GM18520 (cell line): ENCODE results near the gene CDC42BPG.

Experiments used
- ATAC-seq: cut with Tn5 transposase; IDR thresholded peaks from one replicate; pipeline ENCODE4 v1.9.1; 2021; ENCODE audit not compliant: unreplicated experiment

The CDC42BPG gene

DNA sequence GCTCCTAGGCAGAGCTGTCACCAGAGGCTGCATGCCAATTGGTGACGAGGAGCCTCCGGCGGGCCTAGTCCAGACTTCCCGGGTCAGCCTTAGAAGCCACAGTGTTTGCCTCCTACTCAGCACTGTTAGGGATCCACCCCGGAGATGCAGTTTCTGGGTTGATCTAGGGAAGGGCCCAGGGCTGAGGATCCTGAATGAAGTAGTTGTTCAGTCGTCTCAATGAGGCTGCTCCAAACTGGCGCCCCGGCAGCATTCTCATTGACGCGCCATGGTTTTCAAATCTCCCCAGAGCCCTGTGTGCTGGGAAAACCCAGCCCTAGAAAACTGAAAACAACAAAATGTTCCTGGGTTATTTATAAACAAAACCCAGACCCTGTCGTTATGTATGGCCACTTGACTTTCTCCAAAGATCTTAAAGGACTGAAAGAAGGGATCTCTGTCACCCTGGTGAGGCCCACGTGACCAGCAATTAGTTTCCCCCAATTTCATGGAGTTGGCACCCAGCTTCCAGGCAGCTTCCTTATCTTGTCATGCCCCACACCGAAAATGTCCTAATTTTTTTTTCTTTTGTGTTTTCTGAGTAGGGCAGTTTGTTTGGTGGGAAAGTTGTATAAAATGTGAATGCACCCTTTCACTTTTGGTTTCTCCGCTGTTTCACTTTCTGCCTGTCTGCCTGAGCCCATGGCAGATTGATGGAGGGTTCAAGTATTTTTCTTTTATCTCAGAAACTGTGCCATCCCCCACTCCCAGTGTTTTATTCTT lies 36.0 kb upstream of the CDC42BPG start:
- no peak for ATAC-seq

DNA sequence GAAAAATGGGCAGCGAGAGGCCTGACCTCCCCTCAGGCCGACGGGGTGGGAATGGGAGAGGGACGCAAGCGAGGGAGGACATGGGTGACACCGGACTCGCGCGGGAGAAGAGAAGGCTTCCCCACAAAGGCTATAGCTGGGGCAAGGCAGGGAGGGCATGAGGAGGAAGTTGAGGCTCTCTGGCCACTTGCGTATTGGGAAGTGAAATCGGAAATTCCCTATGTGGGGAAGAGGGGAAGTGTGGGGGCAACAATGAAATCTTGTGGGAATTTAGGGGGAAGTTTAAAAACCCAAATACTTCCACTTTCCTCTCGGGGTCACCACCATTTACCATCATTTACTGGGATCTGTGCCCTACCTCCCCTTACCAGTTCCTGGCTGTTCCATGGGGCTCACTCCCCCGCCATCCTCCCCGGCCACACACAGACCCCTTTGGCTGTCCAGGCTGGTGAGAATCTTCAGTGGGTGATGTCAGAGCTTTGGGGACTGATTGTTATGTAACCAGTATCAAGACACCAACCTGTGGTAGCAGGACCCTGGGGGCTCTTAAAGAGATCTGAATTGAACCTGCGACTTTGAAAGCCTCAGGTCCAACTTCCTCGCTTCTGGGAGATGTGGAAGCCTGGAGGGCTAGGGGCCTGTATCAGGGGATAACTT lies 34.9 kb upstream of the CDC42BPG start:
- no peak for ATAC-seq

DNA sequence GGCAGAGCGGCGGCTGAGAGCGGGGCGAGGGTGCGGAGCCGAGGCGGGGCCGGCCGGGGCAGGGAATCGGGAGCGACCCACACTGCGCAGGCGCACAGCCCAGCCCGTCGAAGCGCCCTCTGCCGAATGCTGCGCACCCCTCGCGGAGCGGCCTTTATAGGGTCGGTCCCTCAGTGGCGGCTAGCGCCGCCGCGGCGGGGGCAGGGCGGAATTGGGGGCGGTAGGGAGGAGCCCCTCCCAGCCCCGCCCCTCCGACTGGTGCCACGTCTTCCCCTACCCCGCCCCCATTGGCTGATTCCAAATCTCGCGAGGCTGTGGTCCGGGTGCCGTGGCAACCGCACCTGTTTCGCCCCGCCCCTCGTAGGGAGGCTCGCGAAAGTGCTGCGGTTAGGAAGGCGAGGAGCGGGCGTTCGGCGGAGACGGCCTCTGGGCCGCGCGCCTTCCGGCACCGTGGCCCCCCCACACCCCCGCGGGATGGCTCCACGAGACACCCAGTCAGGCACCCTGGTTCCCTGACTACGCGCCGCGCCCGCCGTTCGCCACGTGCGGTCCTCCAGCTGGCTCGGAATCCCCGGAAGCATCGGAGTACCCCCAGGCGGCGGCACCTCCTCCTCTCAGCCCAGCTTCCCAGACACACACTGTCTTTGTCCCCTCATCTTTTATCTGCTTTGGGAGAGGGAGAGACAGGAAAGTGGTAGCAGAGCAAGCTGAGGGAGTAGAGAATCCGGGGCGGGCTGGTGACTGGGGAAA lies 34.2 kb upstream of the CDC42BPG start, which contains the start of gene EHD1:
Gene EHD1, minus strand, starts transcription at position 128 of the 750 bp plus-strand sequence. CDS start 157 bp downstream, outside the sequence.
- peak; percentile 66 for ATAC-seq

DNA sequence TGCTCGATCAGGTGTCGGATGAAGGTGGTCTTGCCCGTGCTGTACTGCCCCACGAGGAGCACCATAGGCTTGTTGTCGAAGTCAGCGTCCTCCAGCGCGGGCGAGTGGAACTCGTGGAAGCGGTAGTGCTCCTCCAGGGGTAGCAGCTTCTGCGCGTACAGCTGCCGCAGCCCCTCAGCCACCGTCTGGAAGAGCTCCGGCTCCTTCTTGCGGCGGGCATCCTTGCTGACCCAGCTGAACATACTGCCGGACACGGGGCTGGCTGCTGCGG lies 33.7 kb upstream of the CDC42BPG start:
- ATAC-seq, result no peak

DNA sequence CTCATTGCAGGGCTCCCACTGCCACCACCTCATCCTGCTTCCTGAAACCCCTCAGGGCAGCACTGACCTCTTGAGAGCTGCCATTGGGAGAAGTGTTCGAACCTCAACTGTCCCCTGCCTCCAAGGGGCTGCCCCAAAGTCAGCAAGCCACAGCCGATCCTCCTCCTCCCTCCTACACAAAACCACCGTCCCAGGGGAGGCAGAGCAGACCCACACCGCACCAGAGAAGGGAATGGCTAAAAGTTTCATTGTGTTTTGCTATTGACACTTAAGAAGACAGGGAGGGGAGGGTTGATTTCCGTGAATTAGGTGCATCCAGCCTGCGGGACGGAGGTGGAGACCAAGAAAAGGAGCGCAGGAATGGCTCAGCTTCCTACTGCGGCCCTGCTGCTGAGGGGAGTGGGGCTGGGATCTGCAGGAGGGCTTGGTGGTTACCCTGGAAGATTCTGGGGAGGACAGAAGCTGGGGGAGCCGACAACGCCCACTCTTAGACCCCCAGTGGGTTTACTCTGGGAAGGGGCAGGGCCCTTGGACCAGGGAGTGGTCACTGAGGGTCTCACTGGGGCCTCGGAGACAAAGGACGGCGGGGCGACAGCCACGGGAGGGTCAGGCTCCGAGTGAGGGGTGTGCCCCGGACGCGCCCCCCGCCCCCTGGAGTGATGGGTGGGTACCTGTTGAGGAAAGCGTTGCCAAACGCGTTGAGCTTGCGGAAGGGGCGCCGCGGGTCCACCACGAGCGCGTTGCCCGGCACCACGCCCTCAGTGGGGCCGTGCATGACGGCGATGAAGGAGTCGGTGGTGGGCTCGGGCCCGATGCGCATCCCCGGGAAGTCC lies 33.2 kb upstream of the CDC42BPG start:
- ATAC-seq, result no peak

DNA sequence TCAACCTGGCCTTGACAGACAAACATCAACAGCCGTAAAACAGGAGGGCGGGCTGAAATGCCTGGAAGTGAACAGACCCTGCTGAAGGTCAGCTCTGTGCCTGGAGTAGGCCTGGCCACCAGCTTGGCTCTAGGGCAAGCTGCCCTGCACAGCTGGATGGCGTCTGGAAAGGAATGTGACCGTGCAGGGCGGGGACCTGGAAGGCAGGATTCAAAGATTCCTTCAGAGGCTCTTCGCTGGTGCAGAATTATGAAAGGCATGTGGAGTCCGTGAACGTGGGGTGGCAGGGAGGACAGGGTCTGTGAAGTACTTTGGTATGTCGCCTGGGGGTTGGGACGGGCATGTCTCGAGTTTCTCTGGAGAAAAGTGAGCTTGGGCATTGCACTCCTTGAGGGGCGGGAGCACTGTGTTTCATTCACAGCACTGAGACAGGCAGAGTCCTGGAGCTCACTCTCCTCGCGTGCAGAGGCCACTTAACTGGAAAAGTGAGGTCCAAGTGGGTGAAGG lies 32.4 kb upstream of the CDC42BPG start:
- ATAC-seq, result no peak

DNA sequence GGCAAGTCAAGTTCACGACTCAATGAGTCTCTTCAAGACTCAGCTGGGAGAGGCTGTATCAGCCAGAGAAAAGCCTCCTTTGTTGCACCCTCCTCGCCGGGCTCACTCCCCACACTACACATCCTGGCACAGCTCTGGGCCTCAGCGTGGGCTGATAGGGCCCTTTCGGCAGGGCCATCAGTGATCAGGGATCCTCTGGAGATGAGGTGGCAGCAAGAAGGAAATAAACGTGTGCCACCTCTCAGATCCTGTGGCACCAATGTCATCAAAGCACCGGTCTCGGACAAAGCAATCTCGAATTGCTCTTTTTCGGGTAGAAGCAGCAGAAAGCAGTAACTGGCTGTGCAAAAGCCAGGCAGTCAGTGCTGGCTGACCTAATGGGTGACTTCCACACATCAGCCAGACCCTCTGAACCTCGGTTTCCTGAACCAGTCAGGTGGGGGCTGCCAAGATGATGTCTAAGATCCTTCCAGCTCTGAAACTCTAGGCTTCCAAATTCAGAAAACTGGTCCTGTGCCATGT lies 31.8 kb upstream of the CDC42BPG start:
- ATAC-seq, result no peak

DNA sequence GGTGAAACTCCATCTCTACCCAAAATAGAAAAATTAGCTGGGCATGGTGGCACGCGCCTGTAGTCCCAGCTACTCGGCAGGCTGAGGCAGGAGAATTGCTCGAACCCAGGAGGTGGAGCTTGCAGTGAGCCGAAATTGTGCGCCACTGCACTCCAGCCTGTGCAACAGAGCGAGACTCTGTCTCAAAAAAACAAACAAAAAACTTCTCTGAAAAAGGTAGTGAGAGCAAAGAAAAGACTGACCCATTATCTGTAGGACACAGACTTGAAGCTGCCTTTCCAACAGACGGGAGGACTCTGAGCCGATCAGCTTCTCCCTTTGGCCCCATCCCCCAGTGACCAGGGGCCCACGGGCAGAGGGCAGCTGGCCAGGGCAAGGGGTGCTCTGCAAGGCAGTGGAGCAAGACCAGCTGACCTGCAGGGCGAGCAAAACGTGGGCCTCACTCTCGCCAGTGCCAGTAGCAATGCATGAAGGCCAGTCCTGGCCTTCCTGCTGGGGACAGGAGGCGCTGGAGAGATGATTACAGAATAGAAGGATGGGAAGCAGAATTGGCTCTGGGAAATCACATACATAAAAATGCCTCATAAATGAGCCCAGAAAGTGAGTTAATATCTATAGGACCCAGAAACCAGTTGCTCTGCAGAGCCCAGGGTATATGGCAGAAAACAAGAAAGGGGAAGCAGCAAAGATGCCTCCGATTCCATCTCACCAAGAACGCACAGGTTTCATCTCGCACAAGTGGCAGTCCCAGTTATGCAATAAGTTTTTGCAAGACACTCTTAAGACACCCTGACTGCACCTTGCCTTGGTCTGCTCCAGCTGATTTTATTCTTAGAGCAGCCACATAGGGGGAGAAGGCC lies 31.1 kb upstream of the CDC42BPG start:
- ATAC-seq, result no peak

DNA sequence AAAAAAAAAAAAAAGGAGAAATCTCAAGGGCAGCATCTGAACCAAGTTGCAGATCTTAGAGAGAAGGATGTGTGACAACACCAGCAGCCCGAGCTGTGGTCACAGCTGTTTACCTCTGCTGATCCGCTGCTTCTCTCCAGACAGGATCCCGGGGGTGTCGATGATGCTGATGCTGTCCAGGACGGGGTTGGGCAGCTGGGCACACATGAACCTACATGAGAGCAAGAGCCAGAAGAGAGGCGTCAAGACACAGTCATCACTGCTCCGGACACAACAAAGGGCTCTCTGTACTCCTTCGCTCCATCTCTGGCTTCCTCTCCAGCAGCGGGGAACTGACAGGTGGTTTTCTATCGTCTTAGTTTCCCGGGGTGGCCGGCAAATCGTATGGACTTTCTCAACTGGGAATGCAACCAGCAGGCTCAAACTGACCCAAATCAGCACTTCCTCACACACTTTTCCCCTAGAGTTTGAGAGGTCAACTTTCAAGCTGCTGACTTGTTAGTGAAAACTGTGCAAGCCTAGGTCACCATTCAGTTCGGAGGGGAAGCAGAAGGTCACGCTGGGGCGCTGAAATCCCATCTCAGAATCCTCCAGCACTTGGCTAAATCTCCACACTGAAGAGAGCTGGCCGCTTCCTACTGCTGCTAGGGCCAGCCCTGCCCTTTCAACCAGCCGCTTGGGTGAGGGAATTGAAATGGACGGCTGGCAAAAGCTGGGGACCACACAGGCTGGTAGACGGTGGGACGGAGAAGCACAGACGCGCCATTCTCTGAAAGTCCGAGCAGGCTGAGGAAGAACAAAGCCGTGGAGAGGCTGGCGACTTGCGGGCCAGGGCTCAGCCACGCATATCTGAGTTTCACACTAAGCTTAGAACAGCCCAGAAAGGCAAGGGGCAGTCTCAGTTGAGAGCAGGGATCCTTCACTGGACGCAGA lies 30.1 kb upstream of the CDC42BPG start:
- no peak for ATAC-seq

DNA sequence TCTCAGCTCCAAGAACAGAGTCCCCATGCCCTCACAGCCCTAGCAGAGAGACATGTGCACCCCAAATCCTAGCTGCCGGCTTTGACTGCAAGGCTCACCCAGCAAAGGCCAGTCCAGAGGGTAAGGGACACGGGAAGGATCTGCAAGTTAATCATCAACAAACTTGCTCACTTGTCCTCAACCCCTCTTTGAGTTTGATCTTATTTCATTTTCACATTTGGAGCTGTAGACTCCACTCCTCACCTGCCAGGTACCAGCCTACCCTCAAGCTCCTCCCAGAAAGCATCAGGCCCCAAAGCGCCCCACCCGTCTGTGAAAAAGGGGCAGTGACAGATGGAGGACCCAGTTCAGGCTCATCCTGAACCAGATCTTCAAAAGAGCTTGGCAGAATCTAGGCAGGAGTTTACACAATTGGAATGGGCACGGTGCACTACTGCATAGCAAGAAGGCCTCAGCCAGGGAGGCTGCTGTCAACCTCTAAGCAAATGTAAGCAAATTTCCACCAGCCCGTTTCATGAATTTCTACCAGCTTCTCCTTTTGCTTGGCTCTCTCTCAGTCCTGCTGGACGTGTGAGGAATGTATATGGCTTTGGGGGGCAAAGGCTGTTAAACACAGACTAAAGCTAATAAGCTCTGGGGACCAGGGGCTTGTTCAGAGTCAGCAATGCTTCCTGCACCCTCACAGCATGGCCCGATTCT lies 28.5 kb upstream of the CDC42BPG start:
- no peak for ATAC-seq

DNA sequence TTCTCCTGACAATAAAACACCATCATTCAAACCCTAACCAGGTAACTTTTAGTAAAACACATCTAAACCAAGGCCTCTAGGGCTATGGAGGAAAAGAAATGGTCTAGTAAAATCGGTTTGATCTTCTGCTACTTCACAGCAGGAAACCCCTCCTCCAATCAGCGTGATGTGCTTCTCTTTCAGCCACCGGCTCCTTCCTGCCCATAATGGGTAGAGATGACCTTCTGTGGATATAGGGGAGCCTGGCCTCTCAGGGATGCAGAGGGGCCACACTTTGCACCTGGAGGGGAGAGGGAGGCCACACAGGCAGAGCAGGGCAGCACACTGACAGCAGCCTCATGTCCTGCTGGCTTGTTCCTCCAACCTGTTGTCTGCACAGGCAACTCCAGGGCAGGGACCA lies 27.0 kb upstream of the CDC42BPG start:
- no peak for ATAC-seq

DNA sequence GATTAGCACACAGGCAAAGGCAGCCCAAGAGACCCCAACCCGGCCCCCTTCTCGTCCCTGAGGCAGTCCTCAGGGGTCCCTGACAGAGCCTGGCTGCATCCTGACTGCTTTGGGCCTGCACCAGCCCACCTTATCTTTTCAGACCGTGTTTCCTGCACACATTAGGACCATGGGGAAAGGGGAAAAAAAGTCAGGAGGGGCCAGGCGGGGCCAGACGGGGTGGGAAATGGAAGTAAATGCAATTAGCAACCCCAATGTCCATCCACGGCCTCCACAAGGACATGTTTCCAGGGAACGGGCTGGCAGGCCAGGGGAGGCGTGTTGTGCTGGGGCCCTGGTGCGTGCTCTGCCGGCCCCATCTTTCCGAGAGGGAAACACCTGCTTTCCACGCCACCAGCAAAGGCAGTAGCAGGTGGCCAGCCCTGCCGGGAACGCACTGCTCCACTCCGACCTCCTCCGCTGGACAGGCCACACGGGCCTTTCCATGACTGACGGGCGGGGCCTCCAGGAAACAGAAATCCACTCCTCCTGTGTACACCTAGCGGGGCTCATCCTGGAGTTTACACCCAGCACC lies 26.5 kb upstream of the CDC42BPG start:
- ATAC-seq, result no peak

DNA sequence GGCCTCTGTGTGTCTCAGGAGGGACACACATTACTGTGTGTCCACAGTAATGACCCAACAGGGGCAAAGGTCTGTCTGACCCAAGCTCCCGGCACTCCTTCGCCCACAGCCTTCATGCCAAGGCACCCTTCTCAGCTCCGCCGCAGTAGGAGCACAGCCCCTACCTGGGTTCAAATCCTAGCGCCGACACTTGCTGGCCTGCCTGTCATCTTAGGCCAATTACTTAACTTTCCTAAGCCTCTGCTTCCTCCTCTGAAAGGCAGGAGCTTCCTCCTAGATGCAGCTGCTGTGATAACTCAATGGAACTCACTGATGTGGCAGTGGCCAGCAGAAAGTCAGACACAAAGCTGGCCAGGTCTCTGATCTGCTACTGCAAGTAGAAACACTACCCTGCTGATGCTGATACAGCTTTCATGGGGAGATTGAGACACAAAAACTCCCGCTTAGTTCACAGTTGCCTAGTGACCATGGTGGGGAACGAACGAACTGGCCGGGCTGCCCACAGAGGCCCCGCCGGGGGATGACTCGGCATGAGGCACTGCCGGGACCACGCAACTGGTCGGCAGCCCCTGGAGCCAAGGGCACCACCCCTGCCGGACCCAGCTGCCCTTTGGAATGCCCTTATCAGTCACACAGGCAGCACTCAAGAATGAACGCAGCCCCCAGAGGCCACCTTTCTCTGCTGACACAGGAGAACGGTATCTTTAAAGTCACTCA lies 25.9 kb upstream of the CDC42BPG start:
- ATAC-seq, result no peak

DNA sequence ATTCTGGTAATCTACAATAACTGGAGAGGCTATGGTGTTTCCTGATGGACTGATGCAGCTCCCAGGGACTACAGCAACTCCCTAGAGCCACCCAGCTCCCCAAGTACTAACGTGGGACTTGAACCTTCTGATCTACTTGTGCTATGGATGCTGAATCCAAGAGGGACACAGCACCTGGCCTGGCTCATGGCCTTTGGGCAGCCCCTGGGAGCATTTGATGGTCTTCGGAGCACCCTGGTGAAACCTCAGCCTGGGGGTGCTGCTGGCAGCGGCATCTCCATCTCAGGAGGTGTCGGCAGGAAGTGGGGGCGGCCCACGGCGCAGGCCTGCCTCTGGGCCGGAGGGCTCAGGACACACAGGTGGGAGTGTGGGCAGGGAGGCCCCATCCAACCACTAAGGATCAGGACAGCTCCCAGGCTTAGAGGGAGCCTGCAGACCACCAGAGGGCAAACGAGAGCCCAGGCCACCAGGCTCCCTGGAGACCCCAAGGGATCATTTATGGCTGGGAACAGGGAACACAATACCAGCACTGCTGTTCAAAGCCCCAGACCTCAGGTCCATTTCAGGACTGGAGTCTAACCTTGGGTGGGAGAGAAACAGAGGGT lies 25.2 kb upstream of the CDC42BPG start:
- no peak for ATAC-seq

DNA sequence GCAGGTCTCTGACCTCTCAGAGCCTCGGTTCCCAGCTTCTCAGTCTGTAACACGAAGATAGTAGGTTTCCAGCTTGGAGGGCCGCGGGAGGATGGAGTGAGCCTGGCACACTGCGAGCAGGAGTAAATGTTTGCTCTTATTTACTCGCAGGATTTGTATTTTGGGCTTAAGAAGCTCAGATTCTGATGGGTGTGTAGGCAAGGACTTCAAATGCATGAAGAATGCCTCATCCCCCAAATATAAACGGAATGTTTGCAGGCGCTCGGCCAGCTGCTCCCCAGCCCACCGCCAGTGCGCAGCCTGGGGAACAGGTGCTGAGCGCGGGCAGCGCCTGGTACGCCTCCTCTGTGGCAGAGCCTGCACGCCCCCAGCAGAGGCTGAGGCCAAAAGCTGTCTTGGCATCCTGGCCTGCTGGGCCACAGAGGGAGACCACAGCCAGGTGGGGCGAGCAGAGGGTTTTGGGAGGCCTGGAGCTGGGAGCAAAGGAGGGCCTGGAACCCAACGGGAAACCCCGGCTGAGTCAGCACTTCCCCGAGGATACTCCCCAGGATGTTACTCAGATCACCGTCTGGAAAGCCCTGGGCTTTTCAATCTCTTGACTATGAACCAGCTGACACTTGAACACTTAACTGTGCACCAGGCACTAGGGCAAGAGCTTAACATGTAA lies 24.6 kb upstream of the CDC42BPG start:
- no peak for ATAC-seq

DNA sequence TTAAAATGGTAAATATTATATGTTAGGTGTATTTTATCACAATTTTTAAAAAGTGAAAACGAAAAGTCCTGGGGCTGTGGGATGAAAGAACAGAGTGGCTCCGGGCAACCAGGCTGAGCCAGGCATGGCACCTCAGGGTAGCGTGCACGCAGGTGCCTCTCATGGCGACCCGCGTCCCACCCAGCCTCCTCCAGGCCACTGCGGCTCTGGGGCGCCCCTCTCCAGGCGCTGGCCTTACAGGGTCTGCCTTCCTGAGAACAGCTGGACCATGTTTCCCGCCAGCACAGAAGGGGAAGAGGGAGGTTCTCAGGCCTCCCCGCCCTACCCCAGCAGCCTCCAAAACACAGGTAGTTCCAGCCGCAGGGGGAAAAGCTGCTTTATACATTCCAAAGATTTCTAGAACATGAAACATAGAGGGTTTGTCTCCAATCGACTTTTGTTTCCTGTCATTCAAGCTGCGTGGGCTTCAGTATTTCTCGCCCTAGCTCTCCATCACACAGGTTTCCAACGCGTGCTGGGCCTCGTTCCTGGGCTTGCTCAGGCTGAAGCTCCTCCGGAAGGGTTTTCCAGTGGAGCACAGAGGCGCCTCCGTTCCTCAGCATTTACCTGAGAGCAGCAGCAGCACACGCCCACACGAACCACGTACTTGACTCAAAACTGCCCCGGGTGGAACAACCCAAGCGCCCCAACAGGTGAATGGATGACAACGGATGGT lies 23.5 kb upstream of the CDC42BPG start:
- no peak for ATAC-seq
